Parathyroid adenoma (tissue), 2 donors: ENCODE data around the gene APBA2.

Experiments used
- H2AFZ ChIP-seq: fragments of 300-600 bp; sonication (generic); one replicate; pipeline ENCODE4 v1.7.0; 2017; ENCODE audit warnings: antibody characterized with exemption, mild to moderate bottlenecking
- H3K27ac ChIP-seq: fragments of 300-600 bp; sonication (generic); one replicate; pipeline ENCODE4 v1.7.0; 2017
- H3K27me3 ChIP-seq: fragments of 300-600 bp; sonication (generic); one replicate; pipeline ENCODE4 v1.7.0; 2017; ENCODE audit warnings: low read length; ENCODE audit not compliant: control insufficient read depth, insufficient read depth
- H3K36me3 ChIP-seq: fragments of 300-600 bp; sonication (generic); one replicate; pipeline ENCODE4 v1.7.0; 2017; ENCODE audit warnings: low read length; ENCODE audit not compliant: control insufficient read depth, insufficient read depth
- H3K4me1 ChIP-seq: fragments of 300-600 bp; sonication (generic); one replicate; pipeline ENCODE4 v1.7.0; 2017; ENCODE audit warnings: control low read depth
- H3K4me2 ChIP-seq: fragments of 300-600 bp; sonication (generic); one replicate; pipeline ENCODE4 v1.7.0; 2017; ENCODE audit warnings: low read length
- H3K4me3 ChIP-seq: fragments of 300-600 bp; sonication (generic); one replicate; pipeline ENCODE4 v1.7.0; 2017; ENCODE audit warnings: low read depth, low read length
- H3K79me2 ChIP-seq: fragments of 300-600 bp; sonication (generic); one replicate; pipeline ENCODE4 v1.7.0; 2017; ENCODE audit warnings: control low read depth
- H3K9ac ChIP-seq: fragments of 300-600 bp; sonication (generic); one replicate; pipeline ENCODE4 v1.7.0; 2017; ENCODE audit warnings: mild to moderate bottlenecking
- H3K9me3 ChIP-seq: fragments of 300-600 bp; sonication (generic); one replicate; pipeline ENCODE4 v1.7.0; 2017; ENCODE audit warnings: low read length; ENCODE audit not compliant: control insufficient read depth
- CTCF ChIP-seq: fragments of 300-600 bp; sonication (generic); IDR thresholded peaks from one replicate; pipeline ENCODE4 v1.7.0; 2017; ENCODE audit warnings: antibody characterized with exemption, mild to moderate bottlenecking
- donor health status: primary hyperparathyroidism.

APBA2 gene

GRCh38 chr15:28980709-28981350 lies 95.1 kb downstream of the APBA2 start:
- Histone ChIP-seq H3K27me3 (no peaks in the 10 kb centered on the region), H3K4me3 (no peak overlapping the region), H3K27ac (no peak overlapping the region), H3K9me3 (no peaks in the 10 kb centered on the region), H2AFZ (no peak overlapping the region), H3K9ac (no peak overlapping the region), H3K36me3 (no peaks in the 10 kb centered on the region), H3K4me2 (no peak overlapping the region), H3K79me2 (no peaks in the 10 kb centered on the region), H3K4me1 (peaks cover 2% of the 10 kb centered on the region)
- TF ChIP-seq CTCF, result no peak

- H3K4me1 ChIP-seq, result no peaks in the 10 kb centered on the region
- no peaks in the 10 kb centered on the region for H3K79me2 ChIP-seq
- H3K9me3 ChIP-seq, result no peaks in the 10 kb centered on the region
- no peak overlapping the region for H3K27ac ChIP-seq
- H3K4me3 ChIP-seq, result no peak overlapping the region
- no peak overlapping the region for H3K4me2 ChIP-seq
- no peak for TF ChIP-seq CTCF
- H3K9ac ChIP-seq, result no peak overlapping the region
- no peaks in the 10 kb centered on the region for H3K36me3 ChIP-seq
- no peaks in the 10 kb centered on the region for H3K27me3 ChIP-seq
- no peak overlapping the region for H2AFZ ChIP-seq
Observed at GRCh38 chr15:28981351-28981720, 95.6 kb downstream of the APBA2 start.

- H3K9ac ChIP-seq, result no peak overlapping the region
Observed at GRCh38 chr15:28981921-28982320, 96.1 kb downstream of the APBA2 start.

GRCh38 chr15:28982886-28983285 lies 97.1 kb downstream of the APBA2 start:
- Histone ChIP-seq H2AFZ (no peak overlapping the region), H3K4me1 (no peaks in the 10 kb centered on the region), H3K36me3 (no peaks in the 10 kb centered on the region), H3K9ac (no peak overlapping the region), H3K79me2 (no peaks in the 10 kb centered on the region), H3K27me3 (no peaks in the 10 kb centered on the region), H3K4me2 (no peak overlapping the region), H3K9me3 (no peaks in the 10 kb centered on the region), H3K4me3 (no peak overlapping the region), H3K27ac (no peak overlapping the region)
- no peak for TF ChIP-seq CTCF

More at GRCh38 chr15:28981921-28982320, 96.1 kb downstream of the APBA2 start:
- no peak for TF ChIP-seq CTCF
- no peaks in the 10 kb centered on the region for H3K9me3 ChIP-seq
- H3K27ac ChIP-seq, result no peak overlapping the region
- H3K36me3 ChIP-seq, result no peaks in the 10 kb centered on the region
- H3K27me3 ChIP-seq, result no peaks in the 10 kb centered on the region
- no peaks in the 10 kb centered on the region for H3K79me2 ChIP-seq
- H3K4me1 ChIP-seq, result no peaks in the 10 kb centered on the region
- no peak overlapping the region for H3K4me3 ChIP-seq
- H2AFZ ChIP-seq, result no peak overlapping the region
- H3K4me2 ChIP-seq, result no peak overlapping the region
